Neural progenitor cell (in vitro differentiated cells): ENCODE results near the gene CEP164. TPM values are rescaled to one million over a fixed set of nuclear protein-coding genes. Genes with fewer than 3 reads are reported as not detected.

Source experiments
- DNase-seq: peaks from one replicate; pipeline ENCODE4 v3.0.0-alpha.2; 2016; ENCODE audit warnings: low spot score
- H2AFZ ChIP-seq: fragments of 200-600 bp; sonication (generic); replicated peaks from 2 replicates; pipeline ENCODE4 v1.6.1; 2016; ENCODE audit warnings: antibody characterized with exemption
- H3F3A ChIP-seq: fragments of 200-600 bp; sonication (generic); 2 replicates; pipeline ENCODE4 v1.6.1; 2016; ENCODE audit warnings: antibody characterized with exemption, low read depth
- H3K27ac ChIP-seq: fragments of 200-600 bp; sonication (generic); 2 replicates; pipeline ENCODE4 v1.5.1; 2016; ENCODE audit warnings: mild to moderate bottlenecking
- H3K27me3 ChIP-seq: fragments of 200-600 bp; sonication (generic); 2 replicates; pipeline ENCODE4 v1.6.1; 2016; ENCODE audit warnings: mild to moderate bottlenecking, moderate library complexity
- H3K36me3 ChIP-seq: fragments of 200-600 bp; sonication (generic); 2 replicates; pipeline ENCODE4 v1.5.1; 2016
- H3K4me1 ChIP-seq: fragments of 200-600 bp; sonication (generic); 2 replicates; pipeline ENCODE4 v1.6.1; 2016; ENCODE audit warnings: mixed run types
- H3K4me2 ChIP-seq: fragments of 200-600 bp; sonication (generic); 2 replicates; pipeline ENCODE4 v1.6.1; 2016
- H3K4me3 ChIP-seq: fragments of 200-600 bp; sonication (generic); 2 replicates; pipeline ENCODE4 v1.5.1; 2016
- H3K79me2 ChIP-seq: fragments of 200-600 bp; sonication (generic); 2 replicates; pipeline ENCODE4 v1.6.1; 2016; ENCODE audit warnings: low read depth
- H3K9ac ChIP-seq: fragments of 200-600 bp; sonication (generic); 2 replicates; pipeline ENCODE4 v1.6.1; 2016
- H3K9me3 ChIP-seq: fragments of 200-600 bp; sonication (generic); 2 replicates; pipeline ENCODE4 v1.5.1; 2016; ENCODE audit warnings: low read depth
- H4K20me1 ChIP-seq: fragments of 200-600 bp; sonication (generic); 2 replicates; pipeline ENCODE4 v1.6.1; 2016; ENCODE audit warnings: low read depth
- H3K27ac Mint-ChIP-seq: 3 replicates; pipeline ENCODE4 v1.8.0; 2021; ENCODE audit warnings: mixed read lengths
- H3K27me3 Mint-ChIP-seq: 2 replicates; pipeline ENCODE4 v1.8.0; 2022; ENCODE audit warnings: low read depth, mild to moderate bottlenecking, inconsistent platforms, moderate library complexity, mixed read lengths; ENCODE audit not compliant: insufficient read depth
- H3K36me3 Mint-ChIP-seq: 3 replicates; pipeline ENCODE4 v1.8.0; 2021; ENCODE audit warnings: mixed read lengths
- H3K4me1 Mint-ChIP-seq: 3 replicates; pipeline ENCODE4 v1.8.0; 2021; ENCODE audit warnings: mixed read lengths
- H3K4me3 Mint-ChIP-seq: 3 replicates; pipeline ENCODE4 v1.8.0; 2021; ENCODE audit warnings: mild to moderate bottlenecking, moderate library complexity, mixed read lengths
- H3K9me3 Mint-ChIP-seq: 3 replicates; pipeline ENCODE4 v1.8.0; 2020; ENCODE audit warnings: mixed read lengths
- EZH2 ChIP-seq: fragments of 200-600 bp; sonication (generic); IDR thresholded peaks from 2 replicates; pipeline ENCODE4 v1.6.1; 2017; ENCODE audit warnings: antibody characterized with exemption, mild to moderate bottlenecking, moderate library complexity
- EZH2phosphoT487 ChIP-seq: fragments of 200-600 bp; sonication (generic); IDR thresholded peaks from 2 replicates; pipeline ENCODE4 v1.6.1; 2017; ENCODE audit warnings: antibody characterized with exemption
- total RNA-seq: library from RNA; depleted of rRNA; stranded (reverse); fragments of >200 nt; gene quantifications from 2 replicates; pipeline ENCODE4 v1.2.3, GENCODE V29; 2015; ENCODE audit warnings: low replicate concordance
- TF ChIP-seq, protein P1 (sequence below): fragments of 200-600 bp; sonication (generic); IDR thresholded peaks from 2 replicates; pipeline ENCODE4 v1.5.1; 2017; ENCODE audit warnings: antibody characterized with exemption, mild to moderate bottlenecking

CEP164 gene
- total RNA-seq, 1 donor from 2014 or later, result 24.2 TPM

- peaks cover 8% of the 10 kb centered on the region for H3K4me1 Mint-ChIP-seq
- H3K27me3 Mint-ChIP-seq, result no peaks in the 10 kb centered on the region
- no peak overlapping the region for H3K27ac Mint-ChIP-seq
Measured at GRCh38 chr11:117382746-117383145, 55.1 kb downstream of the CEP164 start.

GRCh38 chr11:117384045-117384444, 56.4 kb downstream of the CEP164 start:
- Mint-ChIP-seq H3K27ac (no peak overlapping the region), H3K27me3 (no peaks in the 10 kb centered on the region), H3K4me1 (peaks cover 8% of the 10 kb centered on the region), H3K4me3 (no peak overlapping the region), H3K9me3 (no peaks in the 10 kb centered on the region), H3K36me3 (peaks cover 21% of the 10 kb centered on the region)
- H3K36me3 ChIP-seq, result no peaks in the 10 kb centered on the region
- H3F3A ChIP-seq, result no peaks in the 10 kb centered on the region
- H3K4me1 ChIP-seq, result no peaks in the 10 kb centered on the region
- DNase-seq, result no peak
- no peak overlapping the region for H3K9ac ChIP-seq
- no peaks in the 10 kb centered on the region for H4K20me1 ChIP-seq
- H3K4me3 ChIP-seq, result no peak overlapping the region
- H3K9me3 ChIP-seq, result no peaks in the 10 kb centered on the region
- TF ChIP-seq, protein P1, sequence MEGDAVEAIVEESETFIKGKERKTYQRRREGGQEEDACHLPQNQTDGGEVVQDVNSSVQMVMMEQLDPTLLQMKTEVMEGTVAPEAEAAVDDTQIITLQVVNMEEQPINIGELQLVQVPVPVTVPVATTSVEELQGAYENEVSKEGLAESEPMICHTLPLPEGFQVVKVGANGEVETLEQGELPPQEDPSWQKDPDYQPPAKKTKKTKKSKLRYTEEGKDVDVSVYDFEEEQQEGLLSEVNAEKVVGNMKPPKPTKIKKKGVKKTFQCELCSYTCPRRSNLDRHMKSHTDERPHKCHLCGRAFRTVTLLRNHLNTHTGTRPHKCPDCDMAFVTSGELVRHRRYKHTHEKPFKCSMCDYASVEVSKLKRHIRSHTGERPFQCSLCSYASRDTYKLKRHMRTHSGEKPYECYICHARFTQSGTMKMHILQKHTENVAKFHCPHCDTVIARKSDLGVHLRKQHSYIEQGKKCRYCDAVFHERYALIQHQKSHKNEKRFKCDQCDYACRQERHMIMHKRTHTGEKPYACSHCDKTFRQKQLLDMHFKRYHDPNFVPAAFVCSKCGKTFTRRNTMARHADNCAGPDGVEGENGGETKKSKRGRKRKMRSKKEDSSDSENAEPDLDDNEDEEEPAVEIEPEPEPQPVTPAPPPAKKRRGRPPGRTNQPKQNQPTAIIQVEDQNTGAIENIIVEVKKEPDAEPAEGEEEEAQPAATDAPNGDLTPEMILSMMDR, result no peak
- TF ChIP-seq EZH2phosphoT487, result no peak
- no peak for TF ChIP-seq EZH2
- no peaks in the 10 kb centered on the region for H3K27me3 ChIP-seq
- no peak overlapping the region for H3K27ac ChIP-seq
- no peak overlapping the region for H3K4me2 ChIP-seq
- no peak overlapping the region for H2AFZ ChIP-seq
- H3K79me2 ChIP-seq, result no peaks in the 10 kb centered on the region

More at GRCh38 chr11:117382746-117383145, 55.1 kb downstream of the CEP164 start:
- no peaks in the 10 kb centered on the region for H3K9me3 ChIP-seq
- no peaks in the 10 kb centered on the region for H3K4me1 ChIP-seq
- no peak overlapping the region for H3K9ac ChIP-seq
- no peak overlapping the region for H2AFZ ChIP-seq
- no peak overlapping the region for H3K4me3 Mint-ChIP-seq
- H3K79me2 ChIP-seq, result no peaks in the 10 kb centered on the region
- H3F3A ChIP-seq, result no peaks in the 10 kb centered on the region
- no peak overlapping the region for H3K4me2 ChIP-seq
- H3K27ac ChIP-seq, result no peak overlapping the region
- DNase-seq, result no peak
- H4K20me1 ChIP-seq, result no peaks in the 10 kb centered on the region
- H3K4me3 ChIP-seq, result no peak overlapping the region
- TF ChIP-seq EZH2 (no peak), EZH2phosphoT487 (no peak)
- TF ChIP-seq, protein P1, result no peak
- H3K36me3 ChIP-seq, result no peaks in the 10 kb centered on the region
- H3K36me3 Mint-ChIP-seq, result peaks cover 17% of the 10 kb centered on the region
- H3K27me3 ChIP-seq, result no peaks in the 10 kb centered on the region
- no peaks in the 10 kb centered on the region for H3K9me3 Mint-ChIP-seq

GRCh38 chr11:117385471-117385870, 57.8 kb downstream of the CEP164 start:
- Histone ChIP-seq H3K9me3 (no peaks in the 10 kb centered on the region), H4K20me1 (no peaks in the 10 kb centered on the region), H3K79me2 (no peaks in the 10 kb centered on the region), H2AFZ (no peak overlapping the region), H3K4me1 (no peaks in the 10 kb centered on the region), H3K4me3 (no peak overlapping the region), H3K27ac (no peak overlapping the region), H3K9ac (no peak overlapping the region), H3F3A (no peaks in the 10 kb centered on the region), H3K36me3 (no peaks in the 10 kb centered on the region), H3K4me2 (no peak overlapping the region), H3K27me3 (no peaks in the 10 kb centered on the region)
- no peaks in the 10 kb centered on the region for H3K9me3 Mint-ChIP-seq
- TF ChIP-seq, protein P1, result no peak
- TF ChIP-seq EZH2phosphoT487 (no peak), EZH2 (no peak)
- H3K36me3 Mint-ChIP-seq, result peaks cover 24% of the 10 kb centered on the region
- DNase-seq, result no peak
- no peaks in the 10 kb centered on the region for H3K27me3 Mint-ChIP-seq
- H3K27ac Mint-ChIP-seq, result no peak overlapping the region
- H3K4me1 Mint-ChIP-seq, result peaks cover 8% of the 10 kb centered on the region
- no peak overlapping the region for H3K4me3 Mint-ChIP-seq
